NCI-H774 (cell line): ENCODE results near the gene SUSD4.
"Not testable (repeated sequence)": the region's sequence is repeated elsewhere in the genome, so short reads cannot be mapped to it uniquely, and the experiment has no call there.

ENCODE experiments used
- DNase-seq: peaks from one replicate; lab custom pipeline; 2025; lab: John Stamatoyannopoulos, UW

The SUSD4 gene

GRCh38 chr1:223297800-223298199 lies 66.2 kb downstream of the SUSD4 start:
- no peak for DNase-seq

DNA sequence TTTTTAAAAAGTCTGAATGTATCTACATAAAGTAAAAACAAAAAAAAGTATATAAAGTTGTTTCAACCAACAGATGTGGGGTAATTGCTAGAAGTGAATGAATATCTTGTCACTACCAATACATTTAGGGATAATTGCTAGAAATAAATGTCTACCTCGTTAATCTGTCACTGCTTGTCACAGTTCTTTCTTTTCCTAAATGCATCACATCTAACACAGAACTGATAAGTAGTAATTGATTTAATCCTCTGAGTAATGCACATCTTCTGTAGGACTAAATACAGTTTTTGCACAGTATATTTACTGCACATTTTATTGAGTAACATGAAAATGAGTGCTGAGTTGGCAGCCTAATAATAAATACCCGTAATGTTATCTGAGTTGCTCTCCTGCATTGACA lies 72.2 kb downstream of the SUSD4 start:
- DNase-seq, result no peak

DNA sequence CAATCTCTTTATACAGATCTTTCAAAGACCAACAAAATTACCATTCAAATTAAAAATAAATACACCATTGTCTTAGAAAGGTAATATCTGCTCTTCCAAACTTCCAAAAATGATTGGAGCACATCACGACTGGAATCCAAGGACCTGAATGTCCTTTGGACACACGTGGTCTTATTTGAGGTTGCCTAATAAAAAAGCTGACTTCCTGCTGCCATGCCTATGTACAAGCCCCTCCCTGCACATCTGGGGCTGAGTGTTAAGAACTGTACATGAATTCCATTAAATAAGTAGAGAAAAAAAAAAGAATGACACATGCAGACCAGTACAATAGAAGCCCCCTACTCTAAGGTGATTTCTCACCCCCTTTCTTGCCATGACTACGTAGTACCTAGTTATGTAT lies 73.6 kb downstream of the SUSD4 start:
- no peak for DNase-seq

DNA sequence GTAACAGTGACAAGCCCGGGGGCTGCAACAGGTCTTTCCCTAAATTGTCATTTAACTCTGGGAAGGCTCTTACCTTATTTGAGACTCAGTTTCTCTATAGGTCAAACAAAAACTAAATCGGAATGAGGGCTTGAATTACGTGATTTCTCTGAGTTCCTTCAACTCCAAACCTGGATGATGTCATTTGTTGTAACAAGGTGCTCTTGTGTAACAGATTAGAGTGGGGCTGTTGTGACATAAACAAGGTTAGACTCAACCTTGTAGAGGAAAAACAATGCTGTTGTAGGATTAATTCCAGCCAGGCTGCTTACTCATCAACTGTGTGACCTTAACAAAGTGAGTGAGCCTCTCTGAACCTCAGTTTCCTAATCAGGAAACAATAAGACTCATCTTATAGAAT lies 74.4 kb downstream of the SUSD4 start:
- DNase-seq, result no peak

GRCh38 chr1:223288826-223289225 lies 75.2 kb downstream of the SUSD4 start:
- DNase-seq, result no peak

GRCh38 chr1:223285452-223285851 lies 78.5 kb downstream of the SUSD4 start:
- no peak for DNase-seq

GRCh38 chr1:223283697-223284096 lies 80.3 kb downstream of the SUSD4 start:
- DNase-seq, result not testable (repeated sequence)

DNA sequence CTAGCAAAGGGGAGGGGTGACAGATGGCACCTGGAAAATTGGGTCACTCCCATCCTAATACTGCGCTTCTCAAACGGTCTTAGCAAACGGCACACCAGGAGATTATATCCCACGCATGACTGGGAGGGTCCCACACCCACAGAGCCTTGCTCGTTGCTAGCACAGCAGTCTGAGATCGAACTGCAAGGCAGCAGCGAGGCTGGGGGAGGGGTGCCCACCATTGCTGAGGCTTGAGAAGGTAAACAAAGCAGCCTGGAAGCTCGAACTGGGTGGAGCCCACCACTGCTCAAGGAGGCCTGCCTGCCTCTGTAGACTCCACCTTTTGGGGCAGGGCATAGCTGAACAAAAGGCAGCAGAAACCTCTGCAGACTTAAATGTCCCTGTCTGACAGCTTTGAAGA lies 85.7 kb downstream of the SUSD4 start:
- not testable (repeated sequence) for DNase-seq

DNA sequence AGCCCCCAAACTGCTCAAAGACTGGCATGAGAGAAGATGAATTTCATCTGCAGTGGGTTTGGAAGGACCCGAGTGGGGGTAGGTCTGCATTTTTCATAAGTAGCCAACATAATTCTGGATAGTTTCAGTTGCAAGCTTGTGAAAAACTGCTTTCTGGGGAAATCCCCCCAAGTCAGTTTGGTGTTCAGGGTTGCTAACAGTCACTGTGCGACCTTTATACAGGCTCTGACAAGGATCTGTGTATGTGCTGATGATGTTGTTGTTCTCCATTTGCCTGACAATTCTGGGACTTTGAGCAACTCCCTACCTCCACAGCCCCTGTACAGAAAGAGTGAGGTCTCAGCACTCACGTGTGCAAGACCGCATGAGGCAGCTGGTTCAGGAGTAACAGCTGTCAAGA lies 87.9 kb downstream of the SUSD4 start:
- no peak for DNase-seq

- no peak for DNase-seq
Observed at GRCh38 chr1:223273511-223273910, 90.5 kb downstream of the SUSD4 start.

DNA sequence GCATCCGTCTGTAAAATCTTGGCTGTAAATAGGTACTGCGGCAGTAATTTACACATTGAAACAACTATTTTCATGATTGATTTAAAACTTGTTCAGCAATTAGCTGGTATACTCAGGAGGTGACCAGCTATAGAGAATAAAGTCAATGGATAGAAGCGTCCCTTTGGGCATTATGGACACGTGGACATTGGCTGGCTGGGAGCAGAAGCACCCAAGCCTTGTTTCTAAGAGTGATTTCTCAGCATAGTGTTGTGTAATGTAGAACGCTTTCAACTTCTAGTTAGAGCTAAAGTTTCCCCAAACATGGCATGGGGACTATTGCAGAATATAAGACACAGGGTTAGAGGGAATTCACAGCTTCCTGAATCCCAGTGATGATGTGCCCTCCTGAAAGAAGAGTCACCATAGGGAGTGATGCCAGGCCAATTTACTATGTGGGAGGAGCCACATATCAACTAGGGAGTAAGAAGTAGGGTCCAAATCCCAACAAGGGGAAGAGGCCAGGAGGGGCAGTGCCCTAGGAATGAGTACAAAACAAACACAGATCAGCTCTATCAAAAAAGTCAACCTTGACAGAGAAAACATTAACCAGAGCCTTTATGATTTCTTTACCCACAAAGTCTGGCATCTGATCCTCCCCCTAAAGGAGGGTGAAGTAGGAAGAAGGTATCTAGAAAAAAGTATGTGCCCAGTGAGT lies 92.7 kb downstream of the SUSD4 start:
- DNase-seq, result no peak

DNA sequence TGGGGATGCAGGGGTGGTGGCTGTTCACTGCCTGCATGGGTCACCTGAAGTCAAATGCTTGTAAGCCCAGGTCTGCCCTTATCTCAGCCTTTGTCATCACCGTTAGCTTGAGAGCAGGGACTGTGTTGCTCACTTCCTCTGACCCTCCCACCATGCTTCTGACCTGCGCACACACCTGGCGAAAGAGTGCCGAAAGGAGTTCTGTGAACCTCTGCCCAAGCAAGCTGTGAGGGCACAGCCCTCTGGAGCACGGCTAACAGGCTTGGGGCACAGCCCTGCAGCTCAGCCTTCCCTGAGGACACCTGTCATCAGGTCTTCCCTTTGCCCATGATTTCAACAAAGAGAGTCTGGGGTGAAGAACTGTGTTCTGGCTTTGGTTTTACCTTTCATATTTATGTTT lies 93.8 kb downstream of the SUSD4 start:
- no peak for DNase-seq

DNA sequence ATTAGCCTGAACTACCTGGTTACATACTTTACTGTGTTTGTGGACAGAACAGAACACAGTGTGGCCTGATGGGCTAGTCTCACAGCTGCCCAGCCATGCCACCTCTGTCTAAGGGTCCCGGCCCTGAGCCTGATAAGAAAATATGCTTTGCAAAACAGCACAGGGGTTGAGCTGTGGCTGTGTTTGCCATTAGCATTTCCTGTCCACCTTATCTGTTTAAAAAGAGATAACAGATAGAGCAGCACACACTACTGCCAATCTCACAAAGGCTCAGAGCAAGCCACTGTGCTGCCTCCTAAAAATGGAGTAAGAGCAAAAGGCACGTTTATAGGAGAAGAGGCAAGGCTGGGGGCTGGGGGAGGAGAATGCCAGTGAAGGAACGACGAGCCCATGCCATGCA lies 95.0 kb downstream of the SUSD4 start:
- DNase-seq, result no peak

- DNase-seq, result no peak
Observed at GRCh38 chr1:223266632-223267172, 97.3 kb downstream of the SUSD4 start.

DNA sequence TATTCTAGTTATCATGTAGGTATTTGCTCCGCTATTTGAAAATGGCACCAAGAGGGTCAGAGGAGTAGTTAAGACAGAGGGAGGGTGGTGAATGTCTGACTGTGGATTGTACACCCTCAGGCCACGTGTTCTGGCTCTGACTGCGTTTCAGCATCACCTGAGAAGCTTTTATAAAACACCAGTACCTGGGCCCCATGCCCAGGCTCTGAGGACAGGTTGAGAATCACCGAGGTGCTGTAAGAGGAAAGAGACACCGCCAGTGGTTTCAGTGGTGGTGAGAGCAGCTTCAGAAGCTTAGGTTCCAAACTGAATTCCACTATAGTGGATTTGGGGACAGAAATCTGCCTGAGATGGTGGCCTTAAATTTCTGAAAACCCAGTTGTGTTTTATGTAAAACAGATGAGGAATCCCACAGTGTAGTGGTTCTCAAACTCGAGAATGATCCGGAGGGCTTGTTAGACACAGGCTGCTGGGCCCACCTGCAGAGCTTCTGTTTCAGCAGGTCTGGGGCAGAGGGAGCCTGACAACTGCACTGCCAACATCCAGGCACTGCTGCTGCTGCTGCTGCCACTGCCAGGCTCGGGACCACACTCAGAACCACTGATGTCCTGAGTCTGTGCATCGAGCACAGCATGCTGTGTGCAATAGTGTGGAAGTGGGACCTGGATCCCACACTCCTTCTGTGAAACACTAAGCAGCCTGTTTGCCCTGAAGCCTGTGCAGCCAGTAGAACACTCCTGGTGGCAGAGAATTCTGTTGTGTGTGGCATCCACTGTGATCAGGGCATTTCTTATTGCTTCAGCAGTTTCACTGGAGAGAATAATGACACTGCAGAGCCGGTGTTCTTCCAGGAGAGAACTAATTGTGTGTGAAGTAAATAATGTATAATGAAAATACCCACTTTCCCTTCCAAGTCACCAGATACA lies 98.7 kb downstream of the SUSD4 start:
- DNase-seq, result no peak

DNA sequence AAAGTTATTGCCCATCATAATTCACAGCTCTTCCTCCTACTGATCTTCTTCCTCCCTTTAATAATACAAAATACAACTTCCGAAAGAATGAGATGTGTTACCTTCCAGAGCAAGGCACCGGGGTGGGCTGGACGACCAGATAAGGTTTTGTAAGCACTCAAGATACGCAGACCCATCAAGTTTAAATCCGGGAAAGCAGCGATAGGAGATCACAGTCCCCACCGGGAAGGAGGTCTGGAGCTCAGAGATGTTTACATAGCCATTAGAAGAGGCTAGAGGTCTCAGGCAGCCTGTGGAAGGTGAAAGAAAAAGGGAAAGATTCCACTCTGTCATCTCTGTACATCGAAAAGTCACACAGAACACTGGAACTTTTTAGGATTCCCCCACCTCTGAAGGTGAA lies 99.4 kb downstream of the SUSD4 start:
- no peak for DNase-seq

DNA sequence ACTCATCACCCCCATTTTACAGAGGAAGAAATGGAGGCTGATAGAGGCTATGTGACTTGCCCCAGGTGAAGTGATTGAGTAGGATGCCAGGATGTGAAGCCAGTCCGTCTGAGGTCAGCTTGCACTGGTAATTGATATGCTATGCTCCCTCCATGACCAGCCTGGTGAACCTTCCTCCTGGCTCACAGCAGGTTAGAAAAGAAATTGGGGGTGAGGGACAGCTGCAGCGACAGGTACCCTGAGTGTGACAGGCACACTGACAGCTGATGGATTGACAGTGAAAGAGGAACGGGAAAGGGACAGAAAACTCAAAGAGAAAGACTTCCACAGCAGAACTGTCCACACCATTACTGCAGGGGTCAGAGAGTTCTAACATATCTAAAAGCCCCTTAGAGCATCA lies 102.1 kb downstream of the SUSD4 start:
- DNase-seq, result no peak

DNA sequence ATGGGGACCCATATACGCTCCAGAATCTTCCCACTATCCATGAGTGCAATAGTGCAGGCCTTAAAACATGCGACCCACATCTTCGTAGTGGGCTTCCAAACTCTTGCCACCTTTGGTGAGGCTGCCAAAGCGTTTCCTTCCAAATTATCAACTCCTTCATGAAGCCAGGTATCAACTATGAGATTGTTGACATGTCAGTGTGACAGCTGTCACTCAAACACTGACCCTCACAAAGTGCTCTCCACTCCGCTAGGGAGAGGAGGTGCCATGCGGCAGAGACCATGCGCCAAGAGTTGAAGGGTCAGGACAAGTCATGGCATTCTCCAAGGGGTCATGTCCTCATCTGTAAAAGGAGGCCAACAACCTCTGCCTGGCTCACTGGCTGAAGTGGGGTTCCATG lies 103.3 kb downstream of the SUSD4 start:
- no peak for DNase-seq

DNA sequence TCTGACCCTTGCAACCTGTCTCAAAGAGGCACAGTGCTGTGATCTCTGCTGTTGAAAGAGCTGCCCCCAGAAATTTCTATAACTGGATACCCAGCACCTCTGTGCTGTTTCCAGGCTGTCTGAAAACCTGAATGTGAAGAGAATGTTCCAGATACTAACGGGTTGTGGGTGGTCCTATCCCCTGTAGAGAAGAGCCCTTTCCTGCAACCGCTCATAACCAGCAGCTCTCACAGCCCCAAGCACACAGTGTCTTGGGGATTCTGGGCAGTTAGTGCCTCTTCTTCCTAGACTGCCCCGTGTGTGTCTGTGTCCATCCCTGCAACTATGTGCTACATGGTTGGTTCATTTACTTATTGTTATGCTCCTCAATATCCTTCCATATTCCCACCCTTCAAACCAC lies 104.5 kb downstream of the SUSD4 start:
- no peak for DNase-seq

DNA sequence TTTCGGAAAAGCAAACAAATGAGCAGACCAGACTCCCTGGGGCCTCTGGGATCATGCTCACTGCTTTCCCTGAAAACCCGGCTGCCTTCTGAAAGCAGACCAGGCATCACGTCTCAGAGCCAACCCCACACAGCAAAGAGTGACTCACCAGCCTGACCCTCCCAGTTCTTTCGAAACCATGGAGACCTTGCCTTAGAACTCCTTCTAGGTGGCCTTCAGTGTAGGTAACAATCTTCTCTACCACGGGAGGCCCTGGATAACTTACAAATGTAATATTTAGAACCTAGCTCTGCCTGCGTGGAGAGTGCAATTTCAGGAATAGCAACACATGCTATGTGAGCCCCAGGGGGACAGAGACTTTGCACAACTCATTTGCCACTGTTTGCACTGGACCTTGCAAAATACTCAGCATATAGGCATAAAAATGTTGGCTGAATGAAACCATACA lies 105.2 kb downstream of the SUSD4 start:
- no peak for DNase-seq

DNA sequence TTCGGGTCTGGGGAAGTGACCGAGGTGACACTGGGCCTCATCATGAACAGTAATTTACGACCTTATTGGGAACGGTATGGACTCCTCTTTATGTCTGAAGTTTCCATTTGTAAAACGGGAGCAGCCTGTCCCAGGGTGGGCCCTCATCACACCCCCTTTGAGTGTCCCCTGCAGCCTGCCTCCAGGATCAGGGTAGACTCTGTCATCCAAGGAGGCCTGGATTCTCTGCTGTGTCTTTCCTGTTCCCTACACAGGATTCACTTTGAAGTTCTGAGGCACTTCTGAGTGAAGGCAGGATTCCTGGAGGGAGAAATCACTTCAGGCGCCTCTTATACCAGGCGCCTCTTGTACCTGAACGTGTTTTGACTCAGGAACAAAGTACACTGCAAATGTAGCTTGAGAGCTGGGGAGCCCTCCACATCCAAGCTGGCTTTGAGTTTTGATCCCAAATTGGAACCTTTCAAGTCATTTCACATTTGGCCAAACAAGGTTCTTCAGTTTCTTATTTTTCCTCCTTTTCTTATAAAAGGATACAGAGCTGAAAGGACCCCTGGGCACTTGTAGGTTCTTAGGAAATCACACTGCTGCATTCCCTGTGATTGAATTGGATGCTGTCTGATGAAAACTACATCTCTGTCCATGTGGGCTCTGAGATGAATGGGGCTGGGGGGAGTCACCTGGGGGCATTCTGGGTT lies 106.0 kb downstream of the SUSD4 start:
- DNase-seq, result no peak

- DNase-seq, result no peak
Observed at GRCh38 chr1:223256034-223256433, 107.9 kb downstream of the SUSD4 start.
